Neutrophil (primary cell): ENCODE results near the gene COL18A1.
A peak's percentile ranks its signal among the peaks of the same experiment; 100 is the strongest.
"Not testable (repeated sequence)": the region's sequence is repeated elsewhere in the genome, so short reads cannot be mapped to it uniquely, and the experiment has no call there.

Source experiments
- H3K27ac ChIP-seq: fragments of 200-600 bp; sonication (generic); 2 replicates; pipeline ENCODE4 v1.5.1; 2016; ENCODE audit warnings: mild to moderate bottlenecking, moderate library complexity
- H3K27me3 ChIP-seq: fragments of 200-600 bp; sonication (generic); 2 replicates; pipeline ENCODE4 v1.6.0; 2016; ENCODE audit warnings: mild to moderate bottlenecking
- H3K36me3 ChIP-seq: fragments of 200-600 bp; sonication (generic); 2 replicates; pipeline ENCODE4 v1.5.1; 2017
- H3K4me1 ChIP-seq, 2 experiments: fragments of 200-600 bp in 1 of 2; sonication (generic) in 1 of 2; 1 replicate in 1 of 2; 2 replicates in 1 of 2; pipeline versions ENCODE4 v1.5.1 to v1.6.1; 2013 to 2016; ENCODE audit warnings: low read depth in 1 of 2, low read length in 1 of 2, mild to moderate bottlenecking in 1 of 2, moderate library complexity in 1 of 2; ENCODE audit not compliant: control insufficient read depth in 1 of 2, insufficient read depth in 1 of 2
- H3K4me3 ChIP-seq, 2 experiments: fragments of 200-600 bp in 1 of 2; sonication (generic) in 1 of 2; 1 replicate in 1 of 2; 2 replicates in 1 of 2; pipeline ENCODE4 v1.5.1; 2013 to 2016; ENCODE audit warnings: low read depth in 1 of 2, low read length in 1 of 2, mild to moderate bottlenecking in 1 of 2, moderate library complexity in 1 of 2
- H3K9me3 ChIP-seq: fragments of 200-600 bp; sonication (generic); 2 replicates; pipeline ENCODE4 v1.5.1; 2016
- TF ChIP-seq, protein P1 (sequence below): fragments of 200-600 bp; sonication (generic); IDR thresholded peaks from 2 replicates; pipeline ENCODE4 v1.5.1; 2016; ENCODE audit warnings: antibody characterized with exemption

Gene COL18A1

DNA sequence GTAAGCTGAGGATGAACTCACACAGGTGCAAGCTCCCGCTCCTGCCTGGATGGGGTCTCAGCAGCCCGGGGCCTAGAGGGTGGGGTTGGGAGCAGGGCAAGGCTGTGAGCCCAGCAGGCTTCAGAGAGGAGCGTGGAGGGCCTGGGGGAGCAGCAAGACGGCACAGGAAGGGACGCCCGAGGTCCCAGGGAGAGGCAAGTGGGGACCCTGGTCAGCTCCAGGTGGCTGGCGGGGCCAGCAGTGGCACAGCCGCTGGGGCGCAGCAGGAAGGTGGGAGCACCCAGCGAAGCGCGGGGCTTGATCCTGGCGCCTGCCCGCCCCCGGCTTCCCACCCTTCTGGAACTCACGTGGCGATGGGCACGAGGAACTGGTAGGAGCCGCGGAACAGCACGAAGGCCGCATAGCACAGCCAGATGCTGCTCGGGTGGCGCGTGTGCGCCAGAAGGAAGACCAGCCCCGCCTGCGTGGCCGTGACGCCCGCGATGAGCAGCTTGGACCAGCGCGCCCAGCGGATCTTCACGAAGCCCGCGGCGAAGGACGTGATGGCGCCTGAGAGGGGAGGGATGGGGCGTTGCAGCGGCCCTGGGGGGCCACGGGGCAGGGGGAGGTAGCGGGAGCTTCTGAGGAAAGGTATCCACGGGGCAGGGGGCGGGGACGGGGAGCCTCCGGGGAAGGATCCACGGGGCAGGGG is 125.6 kb downstream of the COL18A1 start:
- Histone ChIP-seq H3K27ac (peak overlapping the region; percentile 58), H3K36me3 (peaks cover 87% of the 10 kb centered on the region), H3K27me3 (no peaks in the 10 kb centered on the region), H3K9me3 (no peaks in the 10 kb centered on the region), H3K4me3 (no peak overlapping the region), H3K4me1 (peaks cover 40 to 49% of the 10 kb centered on the region in 2 experiments)
- TF ChIP-seq, protein P1, sequence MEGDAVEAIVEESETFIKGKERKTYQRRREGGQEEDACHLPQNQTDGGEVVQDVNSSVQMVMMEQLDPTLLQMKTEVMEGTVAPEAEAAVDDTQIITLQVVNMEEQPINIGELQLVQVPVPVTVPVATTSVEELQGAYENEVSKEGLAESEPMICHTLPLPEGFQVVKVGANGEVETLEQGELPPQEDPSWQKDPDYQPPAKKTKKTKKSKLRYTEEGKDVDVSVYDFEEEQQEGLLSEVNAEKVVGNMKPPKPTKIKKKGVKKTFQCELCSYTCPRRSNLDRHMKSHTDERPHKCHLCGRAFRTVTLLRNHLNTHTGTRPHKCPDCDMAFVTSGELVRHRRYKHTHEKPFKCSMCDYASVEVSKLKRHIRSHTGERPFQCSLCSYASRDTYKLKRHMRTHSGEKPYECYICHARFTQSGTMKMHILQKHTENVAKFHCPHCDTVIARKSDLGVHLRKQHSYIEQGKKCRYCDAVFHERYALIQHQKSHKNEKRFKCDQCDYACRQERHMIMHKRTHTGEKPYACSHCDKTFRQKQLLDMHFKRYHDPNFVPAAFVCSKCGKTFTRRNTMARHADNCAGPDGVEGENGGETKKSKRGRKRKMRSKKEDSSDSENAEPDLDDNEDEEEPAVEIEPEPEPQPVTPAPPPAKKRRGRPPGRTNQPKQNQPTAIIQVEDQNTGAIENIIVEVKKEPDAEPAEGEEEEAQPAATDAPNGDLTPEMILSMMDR = no peak

DNA sequence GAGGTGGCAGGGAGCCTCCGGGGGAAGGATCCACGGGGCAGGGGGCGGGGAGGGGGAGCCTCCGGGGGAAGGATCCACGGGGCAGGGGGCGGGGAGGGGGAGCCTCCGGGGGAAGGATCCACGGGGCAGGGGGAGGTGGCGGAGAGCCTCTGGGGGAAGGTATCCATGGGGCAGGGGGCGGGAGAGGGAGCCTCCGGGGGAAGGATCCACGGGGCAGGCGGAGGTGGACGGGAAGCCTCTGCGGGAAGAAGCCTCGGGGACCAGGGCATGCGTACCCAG is 126.1 kb downstream of the COL18A1 start:
- Histone ChIP-seq H3K36me3 (peaks cover 87% of the 10 kb centered on the region), H3K27ac (peak overlapping the region; percentile 98), H3K4me1 (peaks cover 45 to 53% of the 10 kb centered on the region in 2 experiments)
- H3K27me3 ChIP-seq, H3K9me3 ChIP-seq, H3K4me3 ChIP-seq: not testable (repeated sequence)

- H3K27ac ChIP-seq = peak overlapping the region; percentile 98
- H3K4me3 ChIP-seq = peak overlapping the region; percentile 68 to 70
- peaks cover 51 to 59% of the 10 kb centered on the region in 2 experiments for H3K4me1 ChIP-seq
- TF ChIP-seq, protein P1 = no peak
- peaks cover 87% of the 10 kb centered on the region for H3K36me3 ChIP-seq
- no peaks in the 10 kb centered on the region for H3K9me3 ChIP-seq
- no peaks in the 10 kb centered on the region for H3K27me3 ChIP-seq
Observed at GRCh38 chr21:45531393-45532215, 126.6 kb downstream of the COL18A1 start.

- no peaks in the 10 kb centered on the region for H3K9me3 ChIP-seq
- peaks cover 59 to 70% of the 10 kb centered on the region in 2 experiments for H3K4me1 ChIP-seq
- H3K27me3 ChIP-seq = no peaks in the 10 kb centered on the region
- peak overlapping the region; percentile 98 for H3K27ac ChIP-seq
- H3K4me3 ChIP-seq = peak overlapping the region; percentile 68 to 70
- peaks cover 87% of the 10 kb centered on the region for H3K36me3 ChIP-seq
- TF ChIP-seq, protein P1 = no peak
Observed at GRCh38 chr21:45532826-45533360, 127.9 kb downstream of the COL18A1 start.

DNA sequence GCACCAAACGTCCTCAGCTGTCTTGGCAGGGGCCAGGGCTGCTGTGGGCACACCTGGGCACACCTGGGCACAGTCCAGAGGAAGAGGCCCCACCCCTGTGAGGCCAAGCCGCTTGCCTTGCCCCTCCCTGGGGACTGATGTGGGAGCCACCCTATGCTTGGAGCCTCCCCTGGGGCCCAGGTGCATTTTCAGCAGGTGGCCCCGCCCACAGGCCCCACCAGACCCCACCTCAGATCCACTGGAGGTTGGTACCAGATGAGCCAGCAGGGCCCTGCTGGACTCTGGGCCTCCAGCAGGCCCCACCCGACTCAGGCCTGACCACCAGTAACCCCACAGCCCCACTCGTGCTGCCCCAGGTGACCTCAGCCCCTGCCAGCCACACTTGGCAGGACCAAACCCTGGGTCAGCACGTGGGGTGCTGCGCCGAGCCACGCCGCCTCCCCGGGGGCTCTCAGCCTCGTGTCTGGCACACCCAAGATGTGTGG is 128.4 kb downstream of the COL18A1 start:
- TF ChIP-seq, protein P1 = no peak
- Histone ChIP-seq H3K4me3 (peak overlapping the region; percentile 68 to 70), H3K27ac (peak overlapping the region; percentile 98), H3K36me3 (peaks cover 87% of the 10 kb centered on the region), H3K9me3 (no peaks in the 10 kb centered on the region), H3K4me1 (peaks cover 63 to 75% of the 10 kb centered on the region in 2 experiments), H3K27me3 (no peaks in the 10 kb centered on the region)
